GM20431 (cell line): ENCODE results near the gene PCSK2.

Source experiments
- in situ Hi-C: fragments of 300-500 bp; cut with MseI, MboI; formaldehyde crosslinking; loops from one replicate; pipeline ENCODE4 v1.15.0; 2020; ENCODE audit warnings: low sequenced_read_pairs; ENCODE audit not compliant: unreplicated experiment

PCSK2 gene

DNA sequence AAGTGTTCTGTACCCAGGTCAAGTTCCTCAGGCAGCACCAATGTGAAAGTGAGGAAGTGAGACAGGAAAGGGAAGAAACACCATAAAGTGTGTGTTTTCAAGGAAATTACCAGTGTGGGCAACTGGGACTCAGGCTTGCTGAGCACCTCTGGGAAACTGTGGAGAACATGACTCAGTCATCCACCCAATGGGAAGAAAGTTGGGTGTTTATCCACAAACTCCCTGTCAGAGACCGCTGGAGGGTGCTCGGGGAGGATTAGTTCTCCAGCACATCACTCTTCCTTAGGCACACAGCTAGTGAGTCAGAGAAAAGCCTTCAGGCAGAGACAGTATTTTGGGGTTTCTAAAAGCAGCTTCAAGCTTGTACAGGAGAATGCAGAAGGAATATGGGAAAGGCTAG lies 93.6 kb downstream of the PCSK2 start:
- in situ Hi-C loops, result no loop called here

DNA sequence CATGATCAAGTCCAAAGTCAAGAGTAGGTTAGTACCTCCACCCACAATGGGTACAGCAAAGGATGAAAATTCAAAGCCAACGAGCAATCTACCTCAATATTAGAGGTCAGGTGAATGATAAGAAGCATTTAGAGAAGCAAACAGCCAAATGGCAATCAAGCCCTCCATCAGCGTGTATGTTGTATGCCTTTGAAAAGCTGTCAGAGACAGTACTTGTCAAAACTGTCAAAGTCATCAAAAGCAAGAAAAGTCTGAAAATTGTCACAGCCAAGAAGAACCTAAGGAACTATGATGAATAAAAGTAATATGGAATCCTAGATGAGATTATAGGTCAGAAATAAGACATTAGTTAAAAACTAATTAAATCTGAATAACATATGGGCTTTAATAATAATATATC lies 99.3 kb downstream of the PCSK2 start:
- in situ Hi-C loops, result no loop called here

DNA sequence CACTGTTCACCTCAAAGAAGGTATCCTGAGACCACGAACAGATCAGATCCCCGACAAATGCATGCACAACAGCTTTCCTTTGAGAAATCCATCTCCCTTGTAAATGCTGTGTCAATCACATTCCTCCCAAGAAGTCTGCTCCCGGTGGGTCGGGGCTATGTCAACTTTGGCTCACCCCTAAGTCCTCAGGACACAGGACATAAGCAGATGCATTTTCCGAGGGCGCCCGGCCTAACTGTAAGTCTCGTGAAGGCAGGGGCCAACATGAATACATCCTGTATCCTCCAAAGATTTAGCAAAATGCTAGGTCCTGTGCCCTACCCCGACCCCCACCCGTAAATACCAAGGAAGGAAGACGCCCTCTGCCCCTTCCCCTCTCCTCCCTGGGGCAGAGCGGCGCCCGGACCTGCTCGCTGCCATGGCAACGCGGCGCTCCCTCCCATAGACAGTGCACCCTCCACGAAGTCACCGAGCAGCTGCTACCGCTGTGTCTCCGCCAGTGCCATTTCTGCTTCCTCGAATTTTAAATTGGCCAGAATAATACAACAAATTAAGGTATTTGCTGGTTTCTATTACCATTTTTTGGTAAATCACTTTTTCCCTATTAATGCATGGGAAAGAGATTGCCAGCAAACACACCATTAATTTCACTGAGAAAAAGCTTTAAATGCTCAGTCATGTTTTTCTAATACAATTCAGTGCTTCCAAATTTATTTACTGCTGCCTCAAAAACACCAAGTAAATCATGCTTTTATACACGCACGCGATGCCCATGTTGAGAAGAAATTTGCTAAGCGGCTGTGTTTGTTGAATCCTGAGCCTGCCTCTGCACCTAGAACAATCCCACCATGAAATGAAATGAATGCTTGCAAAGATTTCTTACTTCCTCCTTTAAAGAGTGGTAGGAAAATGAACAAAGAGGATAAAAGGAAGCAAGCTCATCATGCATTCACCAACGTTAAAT lies 100.6 kb downstream of the PCSK2 start:
- in situ Hi-C loops, result no loop called here

GRCh38 chr20:17334932-17335331 lies 108.1 kb downstream of the PCSK2 start:
- in situ Hi-C loops, result no loop called here

- in situ Hi-C loops, result no loop called here
These were observed 112.2 kb downstream of the PCSK2 start for GRCh38 chr20:17339000-17339399.

DNA sequence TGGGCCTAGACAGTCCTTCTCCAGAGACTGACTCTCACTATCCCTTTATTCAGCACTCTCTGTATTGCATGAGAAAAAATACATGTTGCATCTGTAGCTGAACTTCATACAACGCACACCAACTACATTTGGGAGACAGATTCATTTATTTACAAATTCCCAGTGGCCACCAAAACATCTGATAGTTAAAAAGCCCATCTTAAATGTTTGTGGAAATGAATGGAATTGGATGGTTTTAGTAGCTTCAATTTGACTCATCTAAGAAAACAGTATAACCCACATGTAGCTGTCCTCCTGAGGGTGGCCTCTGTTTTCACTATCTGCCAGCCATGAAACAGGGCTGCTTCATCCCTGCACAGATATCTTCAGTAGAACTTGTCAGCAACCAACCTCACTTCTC lies 116.3 kb downstream of the PCSK2 start:
- in situ Hi-C loops, result no loop called here

DNA sequence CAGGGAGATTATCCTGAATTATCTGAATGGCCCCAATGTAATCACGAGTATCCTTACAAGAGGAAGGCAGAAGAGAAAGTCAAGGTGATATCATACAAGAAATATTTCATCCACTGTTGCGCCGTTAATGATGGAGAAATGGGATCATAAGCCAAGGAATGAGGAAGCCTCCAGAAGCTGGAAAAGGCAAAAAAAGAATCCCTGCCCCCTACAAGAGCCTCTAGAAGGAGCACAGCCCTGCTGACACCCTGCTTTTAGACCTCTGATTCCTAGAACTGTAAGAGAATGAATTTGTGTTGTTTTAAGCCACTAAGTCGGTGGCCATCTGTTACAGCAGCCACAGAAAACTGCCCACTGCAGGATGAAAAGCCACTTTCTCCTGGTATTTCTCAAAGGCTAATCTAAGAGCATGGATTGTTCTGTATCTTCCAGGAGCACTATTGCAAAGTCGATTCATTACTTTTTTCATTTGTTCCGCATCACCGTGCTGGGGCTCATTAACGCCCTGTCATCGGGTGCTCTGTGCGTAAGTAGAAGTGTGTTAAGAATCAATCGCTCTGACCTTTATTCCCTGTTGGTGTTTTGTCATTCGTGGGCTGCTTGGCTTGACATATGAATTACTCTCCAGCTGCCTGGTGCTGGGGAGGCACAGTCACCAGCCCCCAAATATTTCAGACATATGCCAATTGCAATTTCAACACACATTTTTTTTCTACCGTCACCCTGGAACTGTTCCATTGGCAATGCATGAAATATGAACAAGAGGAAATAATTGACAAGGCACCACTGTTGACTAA lies 117.0 kb downstream of the PCSK2 start:
- in situ Hi-C loops, result no loop called here

DNA sequence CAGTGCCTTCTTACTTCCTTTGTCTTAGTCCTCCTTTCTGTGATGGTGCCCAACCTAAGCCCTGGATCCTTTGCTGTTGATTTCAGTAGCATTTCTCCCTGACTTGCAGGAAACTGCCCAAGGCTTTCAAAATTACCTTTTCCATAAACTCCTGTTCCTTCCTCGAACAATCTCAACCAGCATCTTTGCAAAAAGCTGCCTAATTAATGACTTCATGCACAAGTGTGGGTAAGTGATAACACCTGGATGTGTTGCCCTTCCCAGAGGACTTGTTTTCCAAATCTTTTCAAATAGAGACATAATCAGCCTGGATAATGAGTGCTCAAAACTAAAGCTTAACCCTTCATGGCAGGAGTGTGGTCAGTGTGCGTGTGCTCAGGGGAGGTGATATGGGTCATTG lies 118.0 kb downstream of the PCSK2 start:
- in situ Hi-C loops, result no loop called here

DNA sequence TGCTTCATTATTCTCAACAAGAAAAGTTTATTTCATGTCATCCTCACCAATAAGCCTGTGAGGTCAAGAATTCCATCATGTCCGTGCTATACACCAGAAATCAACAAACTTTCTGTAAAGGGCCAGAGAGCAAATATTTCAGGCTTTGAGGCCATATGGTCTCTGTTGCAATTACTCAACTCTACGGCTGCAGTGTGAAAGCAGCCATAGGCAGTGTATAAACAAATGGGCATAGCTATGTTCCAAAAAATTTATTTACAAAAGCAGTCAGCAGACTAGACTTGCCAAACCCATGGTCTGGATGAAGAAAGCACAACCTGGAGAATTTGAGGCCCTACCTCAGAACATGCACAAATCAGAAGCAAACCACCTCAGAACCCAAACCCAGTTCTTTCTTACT lies 118.5 kb downstream of the PCSK2 start:
- in situ Hi-C loops, result no loop called here

DNA sequence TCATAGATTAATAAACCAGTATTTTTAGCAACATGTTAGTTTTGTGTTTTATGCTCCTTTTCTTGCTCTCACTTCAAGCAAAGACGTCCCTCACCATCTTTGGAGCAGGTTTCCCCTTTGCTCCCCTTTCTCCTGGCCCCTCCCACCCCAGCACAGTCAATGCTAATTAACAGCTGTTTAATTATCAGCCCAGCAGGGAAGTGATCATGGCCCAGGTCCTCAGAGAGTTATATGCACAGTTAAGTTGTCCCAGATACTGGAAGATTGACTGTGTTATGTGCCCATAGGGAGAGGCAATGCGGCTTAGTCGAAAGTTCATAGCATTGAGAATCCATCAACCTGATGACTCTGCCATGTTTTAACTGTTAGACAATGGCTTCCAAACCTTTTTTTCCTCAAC lies 123.5 kb downstream of the PCSK2 start:
- in situ Hi-C loops, result no loop called here

DNA sequence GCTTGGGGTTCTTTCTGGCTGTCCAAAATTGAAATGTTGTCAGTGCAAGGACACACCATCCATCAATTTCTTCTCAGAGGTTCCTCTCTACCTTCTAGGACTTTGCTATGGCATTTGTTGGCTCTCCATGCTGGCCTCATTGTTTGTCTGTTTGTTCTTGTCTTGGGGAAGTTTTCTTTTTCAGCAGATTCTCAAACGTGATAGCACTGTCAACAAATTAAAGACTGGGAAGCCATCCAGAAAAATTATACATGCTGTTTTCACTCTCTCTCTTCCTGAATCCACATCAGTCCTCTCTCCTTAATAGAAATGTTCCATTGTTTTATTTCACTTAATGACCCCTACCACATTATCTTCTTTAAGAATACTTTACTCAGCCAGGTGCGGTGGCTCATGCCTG lies 130.4 kb downstream of the PCSK2 start:
- in situ Hi-C loops, result no loop called here

DNA sequence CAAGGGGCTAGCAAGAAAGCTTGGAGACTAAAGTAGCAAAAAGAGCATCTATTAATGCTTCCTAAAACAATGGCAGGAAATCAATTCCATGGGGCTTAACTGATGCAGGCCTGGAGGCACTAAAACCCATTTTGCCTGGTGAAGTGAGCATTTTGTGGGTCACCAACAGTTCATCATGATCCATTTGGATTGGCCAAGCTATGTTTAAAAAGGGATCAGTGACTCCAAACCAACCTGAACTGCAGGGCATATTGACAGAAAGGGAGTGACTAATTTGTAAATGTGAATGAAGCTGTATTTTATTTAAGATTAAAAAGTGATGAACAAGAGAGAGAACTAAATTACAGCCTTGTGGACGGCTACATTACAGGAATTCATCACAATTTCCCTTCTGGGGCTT lies 132.0 kb downstream of the PCSK2 start:
- in situ Hi-C loops, result no loop called here

- in situ Hi-C loops, result no loop called here
These were observed 137.8 kb downstream of the PCSK2 start for GRCh38 chr20:17364681-17365080.

- in situ Hi-C loops, result no loop called here
These were observed 139.0 kb downstream of the PCSK2 start for GRCh38 chr20:17365831-17366230.

DNA sequence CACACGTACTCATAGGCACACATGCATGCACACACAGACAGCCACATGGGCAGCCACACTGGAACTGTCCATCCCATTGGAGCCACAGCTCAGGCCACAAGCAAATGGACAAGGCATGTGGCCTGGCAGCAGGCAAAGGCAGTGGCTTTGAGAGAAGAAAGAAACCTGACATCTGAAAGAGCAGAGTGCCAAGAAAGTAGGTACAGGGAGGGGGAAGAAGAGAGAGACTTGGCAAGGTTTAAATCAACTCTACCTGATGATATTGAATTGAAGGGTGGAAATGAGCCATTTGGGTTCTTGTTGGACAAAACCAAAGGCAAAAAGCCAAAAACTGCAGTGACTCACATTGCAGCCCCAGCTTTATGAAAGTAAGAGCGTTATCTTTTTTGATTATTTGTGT lies 142.7 kb downstream of the PCSK2 start:
- in situ Hi-C loops, result no loop called here

GRCh38 chr20:17372806-17373440 lies 146.1 kb downstream of the PCSK2 start:
- in situ Hi-C loops, result no loop called here

GRCh38 chr20:17374086-17374485 lies 147.2 kb downstream of the PCSK2 start:
- in situ Hi-C loops, result no loop called here

DNA sequence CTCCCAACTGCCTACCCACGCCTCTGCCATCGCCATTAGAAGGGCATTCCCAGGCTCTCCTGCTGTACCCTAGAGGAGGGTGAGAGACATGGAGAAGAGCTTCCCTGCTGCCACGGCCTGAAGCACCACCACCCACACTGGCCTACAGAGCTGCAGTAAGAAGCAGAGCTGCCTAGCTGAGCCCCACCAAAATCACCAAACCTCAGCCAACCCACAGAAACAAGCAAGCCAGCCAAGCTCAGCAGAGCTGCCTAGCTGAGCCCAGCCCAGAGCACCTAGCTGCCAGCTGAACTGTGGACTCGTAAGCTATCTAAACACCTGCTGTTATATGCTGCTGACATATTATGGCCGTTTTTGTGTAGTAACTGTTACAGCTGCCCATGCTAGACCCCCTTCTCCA lies 149.2 kb downstream of the PCSK2 start:
- in situ Hi-C loops, result no loop called here

GRCh38 chr20:17377231-17377630 lies 150.4 kb downstream of the PCSK2 start:
- in situ Hi-C loops, result no loop called here

DNA sequence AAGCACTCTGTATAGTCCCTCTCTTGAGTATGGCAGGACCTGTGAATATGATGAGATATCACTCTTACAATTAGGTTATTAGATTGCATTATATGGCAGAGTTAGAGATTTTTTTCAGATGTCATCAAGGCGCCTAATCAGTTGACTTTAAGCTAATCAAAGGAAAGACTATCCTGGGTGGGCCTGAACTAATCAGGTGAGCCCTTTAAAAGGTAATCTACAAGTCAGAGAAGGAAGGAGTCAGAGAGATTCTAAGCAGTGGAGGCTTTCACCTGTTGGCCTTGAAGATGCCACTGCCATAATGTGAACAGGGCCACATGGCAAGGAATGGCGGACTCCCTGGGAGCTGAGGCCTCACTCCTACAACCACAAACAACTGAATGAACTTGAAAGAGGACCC lies 152.8 kb downstream of the PCSK2 start:
- in situ Hi-C loops, result no loop called here

DNA sequence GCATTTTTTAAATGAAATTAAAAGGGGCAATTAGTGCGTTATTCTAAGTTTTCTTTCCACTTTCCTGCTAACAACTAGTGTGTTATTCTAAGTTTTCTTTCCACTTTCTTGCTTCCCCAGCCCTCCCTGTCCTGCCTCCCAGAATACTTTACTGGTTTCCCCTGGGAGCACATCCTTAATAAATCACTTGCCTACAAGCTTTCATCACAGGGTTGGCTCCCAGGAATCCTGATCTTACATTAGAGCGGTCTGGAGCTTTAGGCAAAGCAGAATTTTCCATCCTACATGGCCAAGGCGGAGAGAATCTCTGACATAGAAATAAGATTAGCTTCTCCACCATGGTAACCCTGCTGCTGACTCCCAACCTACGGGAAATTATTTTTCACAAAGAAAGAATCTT lies 154.0 kb downstream of the PCSK2 start:
- in situ Hi-C loops, result no loop called here
